ENCODE measurements around the gene TGM2.

TGM2 gene

DNA sequence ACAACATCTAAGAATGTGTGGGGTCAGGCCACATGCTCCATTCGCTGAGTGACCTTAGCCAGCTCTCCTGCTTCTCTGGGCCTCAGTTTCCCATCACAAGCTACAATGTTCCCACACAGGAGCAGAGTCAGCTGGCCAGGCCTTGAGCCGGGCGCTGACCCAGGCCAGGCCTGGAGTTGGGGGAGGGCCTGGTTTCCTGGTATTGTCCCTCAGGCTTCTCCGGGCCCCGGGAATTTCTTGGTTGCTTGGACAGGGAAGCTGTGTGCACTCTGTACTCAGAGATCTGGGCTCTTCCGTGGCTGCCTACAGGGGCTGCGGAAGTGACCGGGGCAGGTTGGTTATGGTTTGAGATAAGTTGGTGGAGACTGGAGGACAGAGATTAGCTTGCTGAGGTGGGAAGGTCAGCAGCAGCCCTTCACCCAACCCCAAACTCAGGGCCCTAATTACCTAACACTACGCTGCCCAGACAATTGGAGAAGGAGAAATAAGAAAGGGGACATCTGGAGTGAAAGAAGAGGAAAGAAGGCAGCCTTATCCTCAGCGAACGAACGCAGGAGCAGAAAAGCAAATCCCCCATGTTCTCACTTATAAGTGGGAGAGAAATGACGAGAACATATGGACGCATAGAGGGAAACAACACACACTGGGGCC is 6.2 kb downstream of the TGM2 start:
- DNase-seq: no peak

GRCh38 chr20:38157635-38158495 is 7.2 kb downstream of the TGM2 start:
- DNase-seq: no peak

DNA sequence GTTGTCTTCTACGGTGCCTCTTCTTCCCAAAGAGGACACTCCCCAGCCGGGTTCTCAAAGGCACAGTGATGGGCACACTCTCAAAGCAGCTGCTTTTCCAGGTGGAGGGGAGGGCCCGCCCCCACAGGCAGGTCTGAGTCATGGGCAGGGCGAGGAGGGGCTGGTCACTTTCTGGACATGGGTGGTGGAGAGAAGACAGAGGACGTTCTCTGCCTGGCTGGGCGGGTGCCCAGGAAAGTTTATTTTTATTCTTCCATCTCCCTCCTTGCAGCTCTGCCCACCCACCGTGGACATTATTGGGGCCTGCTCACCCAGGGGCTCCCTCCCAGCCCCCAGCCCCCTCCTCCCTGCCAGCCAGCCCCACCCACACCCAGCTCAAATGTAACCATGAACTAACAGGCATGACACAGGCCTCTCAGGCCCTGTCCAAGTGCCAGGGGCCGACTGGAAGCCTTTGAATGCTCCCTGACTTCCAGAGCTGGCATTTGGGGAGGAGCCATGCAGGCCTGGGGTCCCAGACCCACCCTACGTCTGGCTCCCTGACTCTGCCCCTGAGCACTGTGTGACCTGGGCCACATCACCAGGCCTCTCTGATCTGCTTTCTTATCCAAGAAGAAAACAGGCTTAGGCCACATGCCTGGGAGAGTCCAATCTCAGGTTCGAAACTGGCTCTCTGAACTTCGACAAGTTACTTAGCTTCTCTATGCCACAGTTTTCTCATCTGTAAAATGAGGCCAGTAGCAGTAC is 8.0 kb downstream of the TGM2 start:
- DNase-seq: no peak

DNA sequence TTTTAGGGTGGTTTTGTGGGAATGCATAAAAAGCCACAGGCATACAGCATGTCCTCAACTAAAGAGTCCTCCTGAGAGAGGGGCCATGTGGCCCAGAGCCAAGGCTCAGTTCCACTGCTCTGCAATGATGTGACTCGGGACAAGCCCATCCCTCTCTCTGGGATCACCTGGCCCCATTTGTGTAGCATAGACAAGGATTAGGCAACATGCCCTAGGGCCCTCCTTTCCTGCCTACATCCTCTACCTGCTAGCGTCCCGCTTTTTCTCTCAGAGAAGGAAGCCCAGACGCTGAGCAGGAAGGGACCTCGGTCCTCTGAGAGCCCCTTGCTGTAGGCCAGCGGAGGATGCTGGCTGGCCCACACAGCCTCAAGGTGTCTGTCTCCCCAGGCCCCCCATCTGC is 8.8 kb downstream of the TGM2 start:
- DNase-seq: no peak

DNA sequence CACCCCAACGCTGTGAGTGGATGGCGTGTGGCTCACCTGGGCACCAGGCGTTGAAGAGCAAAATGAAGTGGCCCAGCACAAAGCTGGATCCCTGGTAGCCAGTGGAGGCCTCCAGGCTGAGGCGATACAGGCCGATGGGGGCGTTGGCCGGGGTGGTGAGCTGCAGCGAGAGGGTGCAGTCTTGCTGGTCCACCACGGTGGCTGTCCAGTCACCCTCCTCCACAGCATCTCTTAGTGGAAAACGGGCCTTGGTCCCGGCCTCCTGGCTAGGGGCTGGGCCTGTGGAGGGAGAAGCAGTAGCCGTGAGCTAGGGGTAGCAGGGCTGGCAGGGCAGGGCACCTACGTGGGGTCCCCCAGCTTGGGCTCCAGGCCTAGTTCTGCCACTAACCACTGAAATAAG is 9.3 kb downstream of the TGM2 start:
- no peak for DNase-seq

DNA sequence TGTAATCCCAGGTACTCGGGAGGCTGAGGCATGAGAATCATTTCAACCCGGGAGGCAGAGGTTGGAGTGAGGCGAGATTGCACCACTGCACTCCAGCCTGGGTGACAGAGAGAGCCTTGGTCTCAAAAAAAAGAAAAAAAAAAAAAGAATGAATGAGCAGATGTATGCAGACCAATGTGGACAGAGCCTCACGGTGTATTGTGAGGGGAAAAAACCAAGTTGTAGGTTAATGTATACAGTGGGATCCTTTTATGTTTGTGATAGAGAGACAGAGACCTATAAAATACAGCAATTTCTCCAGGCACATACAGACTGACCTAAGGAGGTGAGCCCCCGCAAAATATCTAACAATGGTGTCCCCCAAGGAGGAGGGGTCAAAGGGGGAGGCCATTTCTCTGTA is 11.7 kb downstream of the TGM2 start:
- no peak for DNase-seq

- peak; percentile 64 for DNase-seq
These were observed 12.3 kb downstream of the TGM2 start for GRCh38 chr20:38152621-38153221.

GRCh38 chr20:38152175-38152620 is 12.9 kb downstream of the TGM2 start:
- no peak for DNase-seq

DNA sequence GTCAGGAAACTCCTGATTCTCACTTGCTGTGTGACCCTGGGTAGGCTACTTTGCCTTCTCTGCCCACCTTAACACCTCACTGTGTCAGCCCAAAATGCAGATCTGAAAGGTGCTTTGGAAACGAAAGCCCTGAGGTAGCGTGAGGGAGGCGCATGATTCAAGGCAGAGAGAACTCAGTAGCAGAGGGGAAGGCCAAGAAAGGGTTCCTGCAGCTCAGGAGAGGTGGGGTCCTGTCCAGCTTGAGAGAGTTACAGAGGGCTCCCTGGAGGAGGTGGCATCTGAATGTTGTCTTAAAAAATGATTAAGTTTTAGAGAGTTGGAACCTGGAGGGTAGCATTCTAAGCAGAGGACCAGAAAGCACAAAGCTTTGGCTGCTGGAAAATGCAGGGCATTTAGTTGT is 13.6 kb downstream of the TGM2 start:
- DNase-seq: no peak

DNA sequence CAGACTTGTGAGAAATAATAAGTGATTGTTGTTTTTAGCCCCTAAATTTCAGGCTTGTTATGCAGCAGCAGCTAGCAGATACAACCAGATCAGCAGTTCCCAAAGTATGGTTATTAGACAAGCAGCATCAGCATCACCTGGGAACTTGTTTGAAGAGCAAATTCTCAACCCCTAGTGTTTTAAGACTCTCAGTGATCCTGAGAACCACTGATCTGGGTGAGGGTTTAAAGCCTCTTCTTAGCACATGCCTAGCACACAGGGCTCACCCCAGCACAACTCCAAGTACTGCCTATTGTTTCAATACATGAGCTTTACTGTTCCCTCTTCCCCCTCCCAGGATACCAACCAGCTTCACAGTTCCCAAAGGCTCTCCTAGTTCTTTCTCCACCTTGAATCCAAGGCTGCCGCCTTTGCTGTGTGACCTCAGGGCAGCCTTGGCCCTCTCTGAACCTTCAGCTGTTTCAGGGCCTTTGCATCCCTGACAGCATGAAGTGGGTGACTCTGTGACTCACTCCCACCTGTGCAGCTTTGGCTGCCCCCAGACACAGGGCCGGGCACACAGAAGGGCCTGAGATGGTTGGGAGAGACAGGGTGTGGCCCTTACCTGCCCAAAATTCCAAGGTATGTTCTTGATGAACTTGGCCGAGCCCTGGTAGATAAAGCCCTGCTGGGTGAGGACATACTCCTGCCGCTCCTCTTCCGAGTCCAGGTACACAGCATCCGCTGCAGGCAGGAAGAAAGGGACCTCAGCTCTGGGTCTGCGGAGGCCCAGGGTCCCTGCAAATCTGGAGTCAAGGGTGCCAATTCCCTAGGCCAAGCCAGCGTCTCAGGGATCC is 14.5 kb downstream of the TGM2 start:
- DNase-seq: no peak

DNA sequence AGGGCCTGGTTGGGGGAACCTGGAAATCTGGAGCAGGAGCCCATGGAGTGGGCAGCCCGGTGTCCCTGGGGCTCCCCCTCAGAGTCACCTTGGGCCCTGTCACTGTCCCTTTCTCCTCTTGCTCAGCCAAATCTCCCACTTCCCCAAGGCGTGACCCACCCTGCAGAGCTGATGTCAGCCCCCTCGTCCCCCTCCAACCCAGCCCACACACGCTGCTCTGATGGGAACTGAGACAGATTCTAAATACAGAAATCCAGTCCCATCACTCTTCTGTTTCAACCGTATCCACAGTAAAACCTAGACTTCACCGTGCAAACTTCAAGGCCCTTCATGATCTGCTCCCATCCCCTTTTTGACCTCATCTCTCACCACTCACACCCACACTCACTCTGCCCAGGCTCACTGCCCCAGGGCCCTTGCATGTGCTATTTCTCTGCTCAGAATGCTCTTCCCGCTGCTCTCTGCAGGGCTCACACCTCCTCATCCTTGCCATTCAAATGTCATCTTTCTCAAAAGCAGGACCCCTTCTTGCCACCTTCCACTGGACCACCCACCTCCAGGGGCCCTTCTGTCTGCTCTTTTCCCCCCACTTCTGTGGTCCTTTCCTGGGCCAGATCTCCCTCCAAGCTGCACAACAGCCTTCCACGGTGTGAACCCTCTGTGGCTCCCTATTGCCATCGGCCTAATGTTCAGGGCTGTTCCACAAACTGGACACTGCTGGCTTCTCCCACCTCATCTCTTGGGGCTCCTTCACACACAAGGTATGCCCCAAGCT is 16.6 kb downstream of the TGM2 start:
- no peak for DNase-seq

- DNase-seq: no peak
These were observed 17.3 kb downstream of the TGM2 start for GRCh38 chr20:38147751-38148150.

DNA sequence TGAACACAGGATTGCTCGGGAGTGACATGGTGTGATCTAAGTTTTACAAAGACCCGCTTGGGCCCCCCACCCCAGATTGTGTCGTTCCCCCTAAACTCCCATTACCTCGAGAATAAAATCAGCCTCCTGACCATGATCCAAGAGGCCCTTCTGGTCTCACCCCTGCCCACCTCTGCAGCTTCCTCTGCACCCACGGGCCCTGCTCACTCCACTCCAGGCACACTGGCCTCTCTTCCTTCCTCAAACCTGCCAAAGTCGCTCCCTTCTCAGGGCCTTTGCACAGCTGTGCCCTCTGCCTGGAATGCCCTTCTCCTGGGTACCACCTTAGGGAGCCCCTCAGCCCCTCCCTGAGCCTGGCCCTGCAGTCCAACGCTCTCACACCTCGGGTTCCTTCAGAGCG is 17.9 kb downstream of the TGM2 start:
- DNase-seq: no peak

DNA sequence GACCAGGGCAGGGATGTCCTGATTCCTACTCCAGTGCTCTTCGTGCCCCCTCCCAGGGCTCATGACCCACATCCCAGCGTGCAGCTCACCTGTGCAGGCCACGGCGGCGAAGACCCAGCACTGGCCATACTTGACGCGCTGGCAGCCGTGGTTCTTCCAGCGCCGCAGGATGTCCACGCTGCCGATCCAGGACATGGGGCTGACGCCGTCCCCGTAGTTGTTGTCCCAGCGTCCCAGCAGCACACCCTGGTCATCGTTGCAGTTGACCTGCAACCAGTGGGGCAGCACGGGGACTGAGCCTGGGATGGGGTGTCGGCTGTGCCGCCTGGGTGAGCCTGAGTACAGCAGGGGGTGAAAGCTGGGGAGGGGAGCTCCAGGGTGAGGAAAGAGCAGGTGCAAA is 18.4 kb downstream of the TGM2 start:
- no peak for DNase-seq

DNA sequence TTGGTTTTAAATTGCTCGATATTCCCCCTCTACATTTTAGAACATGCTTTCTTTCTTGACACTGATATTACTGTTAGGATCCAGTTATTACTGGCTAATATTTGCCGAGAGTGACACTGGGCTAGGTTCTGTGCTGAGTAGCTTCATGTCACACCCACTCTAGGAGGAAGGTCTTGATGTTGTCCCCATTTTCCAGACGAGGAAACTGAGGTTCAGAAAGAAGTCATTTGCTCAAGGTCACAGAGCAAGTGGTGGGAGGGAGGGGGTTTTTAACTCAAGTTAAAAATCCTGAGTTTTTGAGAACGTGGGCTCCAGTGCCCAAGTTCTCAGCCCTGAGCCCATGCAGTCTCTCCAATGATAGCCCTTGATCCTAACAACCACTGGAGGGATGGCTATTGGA is 18.9 kb downstream of the TGM2 start:
- DNase-seq: no peak

DNA sequence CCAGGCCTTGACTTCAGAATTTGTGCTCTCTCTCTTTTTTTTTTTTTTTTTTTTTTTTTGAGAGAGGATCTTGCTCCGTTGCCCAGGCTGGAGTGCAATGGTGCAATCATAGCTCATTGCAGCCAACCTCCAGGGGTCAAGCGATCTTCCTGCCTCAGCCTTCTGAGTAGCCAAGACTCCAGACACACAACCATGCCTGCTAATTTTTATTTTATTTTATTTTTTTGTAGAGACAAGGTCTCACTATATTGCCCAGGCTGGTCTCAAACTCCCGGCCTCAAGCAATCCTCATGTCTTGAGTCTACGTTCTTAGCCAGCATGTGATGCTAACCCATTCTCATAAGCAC is 19.4 kb downstream of the TGM2 start:
- DNase-seq: no peak

- no peak for DNase-seq
These were observed 19.9 kb downstream of the TGM2 start for GRCh38 chr20:38144974-38145728.

GRCh38 chr20:38144598-38144973 is 20.5 kb downstream of the TGM2 start:
- DNase-seq: no peak

DNA sequence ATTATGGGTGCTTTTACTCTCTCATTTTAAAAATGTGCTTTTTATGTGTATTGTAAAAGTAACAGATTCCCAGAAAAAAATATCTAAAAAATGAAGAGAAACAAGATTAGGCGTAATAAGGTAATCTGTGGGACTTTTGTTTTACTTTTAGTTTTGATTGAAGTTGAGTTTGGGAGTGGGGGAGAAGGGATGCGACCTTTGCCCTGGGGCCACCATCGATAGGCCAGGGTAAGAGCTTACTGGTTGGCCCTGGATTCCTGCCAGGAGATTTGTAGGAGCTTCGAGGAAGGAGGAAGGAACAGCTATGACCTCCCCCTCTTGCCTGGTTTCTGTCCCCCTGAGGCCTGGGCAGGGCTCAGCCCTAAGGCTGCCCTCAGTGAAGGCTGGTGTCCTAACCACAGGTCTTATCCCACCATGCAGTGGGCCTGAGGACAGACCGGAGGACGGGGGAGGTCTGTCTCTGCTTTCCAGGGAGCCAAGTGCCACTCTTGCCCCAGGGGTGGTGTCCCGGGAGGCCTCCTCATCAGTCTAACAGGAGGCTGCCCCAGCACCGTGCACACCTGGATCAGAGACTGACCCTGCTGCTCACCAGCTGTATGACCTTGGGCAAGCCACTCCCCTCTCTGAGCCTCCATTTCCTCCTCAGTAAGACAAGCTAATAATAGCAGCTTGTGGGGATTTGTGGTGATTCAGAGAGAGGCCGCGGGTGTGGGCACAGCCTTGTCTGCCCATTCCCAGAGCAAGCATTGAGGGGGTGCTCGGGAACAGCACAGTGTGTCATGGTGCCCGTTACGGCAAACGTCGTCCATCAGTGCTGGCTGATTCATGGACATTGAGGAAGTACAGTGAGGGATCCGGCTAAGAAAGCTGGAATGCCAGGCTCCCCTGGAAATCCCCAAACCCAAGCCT is 21.2 kb downstream of the TGM2 start:
- peak; percentile 73 for DNase-seq

DNA sequence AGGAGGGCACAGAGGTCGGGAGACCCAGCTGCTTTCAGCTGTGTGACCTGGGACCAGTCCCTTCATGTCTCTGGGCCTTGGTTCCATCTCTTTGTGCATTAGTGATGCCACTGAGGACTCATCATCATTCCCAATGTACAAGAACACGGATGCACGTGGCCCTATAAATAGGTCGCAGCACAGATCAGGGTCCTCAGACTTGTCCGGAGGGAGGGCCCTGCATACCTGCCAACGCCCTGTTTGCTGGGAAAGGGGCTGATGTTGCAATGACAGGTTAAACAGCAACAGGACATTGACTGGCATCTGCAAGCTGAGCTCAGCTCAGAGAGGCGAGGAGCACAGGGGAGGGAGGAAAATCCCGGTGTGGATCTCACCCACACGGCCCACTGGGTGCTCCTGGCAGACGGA is 21.8 kb downstream of the TGM2 start:
- no peak for DNase-seq
